DND-41 (cell line): Measurements from ENCODE around the gene EPN2.

Experiments used
- CTCF ChIP-seq: IDR thresholded peaks from 2 replicates; pipeline ENCODE4 v1.5.1; 2012; ENCODE audit warnings: borderline replicate concordance, low read length, moderate library complexity, mild to moderate bottlenecking; ENCODE audit not compliant: poor library complexity, severe bottlenecking; ENCODE audit errors: extremely low read depth
- EZH2 ChIP-seq: IDR thresholded peaks from 3 replicates; pipeline ENCODE4 v1.6.1; 2012; ENCODE audit warnings: borderline replicate concordance, low read depth, mild to moderate bottlenecking, moderate library complexity, low read length, inconsistent platforms; ENCODE audit not compliant: severe bottlenecking

GRCh38 chr17:19301274-19301951 lies 64.2 kb downstream of the EPN2 start:
- TF ChIP-seq EZH2 (no peak), CTCF (no peak)
